Measurements from ENCODE around the gene LRMDA.

Gene LRMDA

DNA sequence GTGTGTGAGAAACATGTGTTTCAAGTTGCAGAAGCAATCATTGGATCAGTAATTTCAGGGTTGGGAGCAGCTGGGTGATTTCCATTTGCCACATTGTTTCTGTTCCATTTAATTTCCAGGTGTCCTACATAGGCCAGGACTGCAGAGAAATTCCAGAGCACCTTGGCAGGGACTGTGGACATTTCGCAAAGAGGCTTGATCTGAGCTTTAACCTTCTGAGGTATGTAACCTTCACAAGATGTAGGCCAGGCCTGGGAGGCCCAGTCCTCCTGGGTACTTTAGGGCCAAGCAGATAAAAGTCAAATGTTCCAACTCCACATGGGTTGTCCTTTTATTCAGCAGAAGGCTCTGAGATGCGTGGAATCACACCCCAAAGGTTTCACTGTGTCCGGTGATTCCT lies 6.9 kb downstream of the LRMDA start:
- Histone ChIP-seq H3K9ac (no peak overlapping the region), H3K27me3 (ENCODE audit: control insufficient read depth, insufficient read depth, low read length) (no peaks in the 10 kb centered on the region), H3K4me1 (no peaks in the 10 kb centered on the region), H3K27ac (no peak overlapping the region), H2AFZ (no peak overlapping the region), H3K4me3 (ENCODE audit: low read depth, low read length) (no peak overlapping the region), H3K36me3 (ENCODE audit: control insufficient read depth, insufficient read depth, low read length) (no peaks in the 10 kb centered on the region), H3K9me3 (ENCODE audit: control insufficient read depth, low read length) (no peaks in the 10 kb centered on the region), H3K79me2 (no peaks in the 10 kb centered on the region), H3K4me2 (ENCODE audit: low read length) (no peak overlapping the region)
- no peak for TF ChIP-seq CTCF (IDR thresholded peaks at IDR 0.05)

GRCh38 chr10:75439811-75440210 lies 8.4 kb downstream of the LRMDA start:
- H3K4me3 ChIP-seq (ENCODE audit: low read depth, low read length) = no peak overlapping the region
- H3K27me3 ChIP-seq (ENCODE audit: control insufficient read depth, insufficient read depth, low read length) = no peaks in the 10 kb centered on the region
- no peaks in the 10 kb centered on the region for H3K4me1 ChIP-seq
- H3K36me3 ChIP-seq (ENCODE audit: control insufficient read depth, insufficient read depth, low read length) = no peaks in the 10 kb centered on the region
- no peak overlapping the region for H3K27ac ChIP-seq
- TF ChIP-seq CTCF (IDR thresholded peaks at IDR 0.05) = no peak
- H3K4me2 ChIP-seq (ENCODE audit: low read length) = no peak overlapping the region
- no peak overlapping the region for H3K9ac ChIP-seq
- no peak overlapping the region for H2AFZ ChIP-seq
- H3K79me2 ChIP-seq = no peaks in the 10 kb centered on the region
- no peaks in the 10 kb centered on the region for H3K9me3 ChIP-seq (ENCODE audit: control insufficient read depth, low read length)

DNA sequence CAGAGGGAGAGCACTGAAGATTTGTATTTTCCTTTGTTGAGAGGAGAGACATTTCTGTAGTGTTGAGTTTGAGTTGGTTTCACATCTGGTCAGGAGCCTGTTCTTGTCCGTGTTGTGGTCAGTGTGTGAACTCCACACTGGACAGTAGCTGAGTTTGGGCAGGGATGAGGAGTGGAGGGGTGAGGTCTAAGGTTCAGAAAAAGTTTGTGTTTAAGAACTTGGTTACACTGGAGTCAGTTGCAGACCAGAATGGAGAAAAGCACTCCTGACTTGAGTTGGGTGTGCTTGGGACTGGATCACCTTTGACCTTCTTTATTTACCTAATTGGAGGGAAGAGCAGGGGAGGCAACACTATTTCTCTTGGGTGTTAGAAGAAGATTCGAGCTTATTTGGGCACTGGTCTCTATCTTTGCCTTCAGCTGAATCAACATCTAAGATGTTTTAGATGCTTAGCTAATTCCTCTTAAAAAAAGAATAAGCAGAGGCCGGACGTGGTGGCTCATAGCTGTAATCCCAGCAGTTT lies 8.9 kb downstream of the LRMDA start:
- TF ChIP-seq CTCF (IDR thresholded peaks at IDR 0.05) = no peak
- no peak overlapping the region for H3K4me3 ChIP-seq (ENCODE audit: low read depth, low read length)
- H3K27ac ChIP-seq = no peak overlapping the region
- no peak overlapping the region for H3K4me2 ChIP-seq (ENCODE audit: low read length)
- no peak overlapping the region for H3K9ac ChIP-seq
- H2AFZ ChIP-seq = no peak overlapping the region
- no peaks in the 10 kb centered on the region for H3K36me3 ChIP-seq (ENCODE audit: control insufficient read depth, insufficient read depth, low read length)
- no peaks in the 10 kb centered on the region for H3K27me3 ChIP-seq (ENCODE audit: control insufficient read depth, insufficient read depth, low read length)
- H3K9me3 ChIP-seq (ENCODE audit: control insufficient read depth, low read length) = no peaks in the 10 kb centered on the region
- no peaks in the 10 kb centered on the region for H3K79me2 ChIP-seq
- no peaks in the 10 kb centered on the region for H3K4me1 ChIP-seq

DNA sequence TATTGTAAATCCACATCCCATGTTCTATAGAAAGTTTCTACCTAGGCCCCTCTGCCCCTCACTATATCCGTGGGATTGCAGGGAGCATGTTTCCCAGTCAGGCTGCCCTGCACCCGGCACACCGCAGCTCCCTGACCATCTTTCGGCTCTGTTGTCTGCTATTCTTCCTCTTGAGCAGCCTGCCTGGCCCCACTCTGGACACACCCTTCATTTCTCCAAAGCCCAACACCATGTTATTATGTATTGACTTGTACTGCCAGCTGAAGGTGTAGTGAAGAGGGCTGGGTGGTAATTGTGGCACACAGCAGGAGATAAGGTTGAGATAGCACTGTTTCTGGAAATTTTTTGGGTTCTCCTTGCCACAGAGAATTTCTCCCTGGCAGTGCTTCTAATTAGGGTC lies 9.8 kb downstream of the LRMDA start:
- no peak overlapping the region for H3K4me3 ChIP-seq (ENCODE audit: low read depth, low read length)
- H3K4me1 ChIP-seq = no peaks in the 10 kb centered on the region
- no peak overlapping the region for H3K9ac ChIP-seq
- TF ChIP-seq CTCF (IDR thresholded peaks at IDR 0.05) = no peak
- no peak overlapping the region for H2AFZ ChIP-seq
- no peaks in the 10 kb centered on the region for H3K79me2 ChIP-seq
- no peaks in the 10 kb centered on the region for H3K27me3 ChIP-seq (ENCODE audit: control insufficient read depth, insufficient read depth, low read length)
- H3K4me2 ChIP-seq (ENCODE audit: low read length) = no peak overlapping the region
- no peak overlapping the region for H3K27ac ChIP-seq
- H3K36me3 ChIP-seq (ENCODE audit: control insufficient read depth, insufficient read depth, low read length) = no peaks in the 10 kb centered on the region
- no peaks in the 10 kb centered on the region for H3K9me3 ChIP-seq (ENCODE audit: control insufficient read depth, low read length)

- no peak for TF ChIP-seq CTCF (IDR thresholded peaks at IDR 0.05)
- no peak overlapping the region for H3K27ac ChIP-seq
- no peaks in the 10 kb centered on the region for H3K4me1 ChIP-seq
- no peak overlapping the region for H2AFZ ChIP-seq
- H3K27me3 ChIP-seq (ENCODE audit: control insufficient read depth, insufficient read depth, low read length) = no peaks in the 10 kb centered on the region
- no peak overlapping the region for H3K4me3 ChIP-seq (ENCODE audit: low read depth, low read length)
- no peaks in the 10 kb centered on the region for H3K36me3 ChIP-seq (ENCODE audit: control insufficient read depth, insufficient read depth, low read length)
- H3K4me2 ChIP-seq (ENCODE audit: low read length) = no peak overlapping the region
- no peaks in the 10 kb centered on the region for H3K79me2 ChIP-seq
- no peak overlapping the region for H3K9ac ChIP-seq
- no peaks in the 10 kb centered on the region for H3K9me3 ChIP-seq (ENCODE audit: control insufficient read depth, low read length)
These were observed 10.3 kb downstream of the LRMDA start for GRCh38 chr10:75441682-75442081.

All from parathyroid adenoma (tissue), 2 donors.